ENCODE data around the gene RELT.

RELT gene

DNA sequence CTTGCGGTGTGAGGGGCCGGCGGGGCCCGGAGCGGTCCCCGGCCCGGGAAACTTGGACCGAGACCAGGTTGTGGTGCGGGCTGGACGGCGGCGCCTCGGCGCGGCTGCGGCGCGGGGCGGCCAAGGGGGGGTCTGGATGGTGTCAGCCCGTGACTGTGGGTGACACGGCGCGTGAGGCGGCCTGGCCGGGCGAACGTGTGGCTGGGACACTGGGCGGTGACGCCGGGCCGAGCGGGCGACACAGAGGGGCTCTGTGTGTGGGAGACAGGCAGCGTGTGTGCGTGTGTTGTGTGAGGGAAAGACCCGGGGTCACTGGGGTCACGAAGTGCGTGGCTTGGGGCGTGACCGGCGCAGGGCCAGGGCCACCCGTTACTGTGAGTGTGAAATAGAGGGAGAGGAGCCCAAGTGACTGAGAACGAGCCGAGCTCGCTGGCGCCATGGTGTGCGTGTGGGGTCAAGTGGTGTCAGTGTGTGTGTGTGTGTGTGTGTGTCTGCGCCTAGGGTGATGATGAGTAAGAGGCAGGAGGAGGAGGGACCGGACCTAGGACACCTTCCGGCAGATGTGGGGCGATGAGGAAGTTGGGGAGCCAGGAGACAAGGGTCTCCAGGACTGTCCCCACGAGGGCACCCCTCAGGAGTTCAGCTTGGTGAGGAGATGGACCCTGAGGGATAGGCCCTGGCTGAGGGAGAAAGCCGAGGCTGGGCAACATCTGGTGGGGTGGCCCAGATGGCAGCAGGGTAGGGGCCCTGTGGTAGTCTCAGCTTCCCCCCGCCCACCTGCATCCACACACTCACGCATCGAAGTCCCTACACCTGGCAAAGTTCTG is 817 bp downstream of the RELT start:
- peak; percentile 76 for DNase-seq

DNA sequence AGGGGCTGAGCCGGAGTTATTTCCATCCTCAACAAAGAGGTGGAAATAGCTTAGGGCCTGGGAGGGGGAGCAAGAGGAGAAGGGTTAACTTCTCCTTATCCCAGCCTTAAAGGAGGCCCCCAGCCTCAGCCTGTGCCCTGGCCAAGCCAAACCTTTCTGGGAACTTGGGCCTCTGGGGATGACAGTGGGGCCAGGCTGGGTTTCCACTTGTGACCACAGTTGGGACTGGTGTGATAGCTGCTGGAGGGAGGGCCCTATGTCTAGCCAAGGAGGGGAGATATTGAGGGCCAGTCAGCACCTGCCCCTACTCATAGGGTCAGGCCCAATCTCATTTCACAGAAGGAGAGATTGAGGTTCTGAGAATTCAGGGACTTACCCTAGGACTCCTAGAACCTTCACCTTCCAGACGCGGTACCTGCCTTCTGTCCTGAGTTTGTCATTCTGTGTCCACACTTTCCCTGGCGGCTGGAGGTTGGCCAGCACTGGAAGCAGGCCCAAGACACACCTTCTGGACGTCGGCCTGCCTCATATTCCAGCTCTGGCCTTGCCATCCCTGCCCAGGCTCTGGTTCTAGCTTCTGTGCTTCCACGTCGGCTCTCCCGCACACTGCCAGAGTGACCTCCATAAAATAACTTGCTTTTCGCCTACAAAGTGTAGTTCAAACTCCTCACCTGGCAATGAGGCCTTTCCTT is 3.1 kb downstream of the RELT start:
- no peak for DNase-seq

DNA sequence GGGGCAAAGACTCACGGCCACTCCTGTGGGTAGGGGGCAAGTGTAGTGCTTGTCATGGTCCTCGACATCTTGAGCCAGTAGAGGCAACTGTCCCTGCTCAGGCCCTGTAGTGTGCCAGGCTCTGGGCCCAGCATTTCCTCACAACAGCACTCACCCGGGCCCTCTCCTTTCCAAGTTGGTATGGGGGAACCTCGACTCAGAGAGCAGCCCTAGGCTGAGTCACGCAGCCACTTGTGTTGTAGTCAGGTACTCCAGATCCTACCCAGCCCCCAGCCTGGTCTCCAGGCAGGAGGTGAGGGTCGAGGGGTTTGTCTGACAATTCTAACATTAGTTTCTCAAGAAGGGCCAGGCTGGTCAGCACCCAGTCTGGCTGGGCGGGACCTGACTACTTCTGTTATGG is 4.1 kb downstream of the RELT start:
- DNase-seq, result no peak

DNA sequence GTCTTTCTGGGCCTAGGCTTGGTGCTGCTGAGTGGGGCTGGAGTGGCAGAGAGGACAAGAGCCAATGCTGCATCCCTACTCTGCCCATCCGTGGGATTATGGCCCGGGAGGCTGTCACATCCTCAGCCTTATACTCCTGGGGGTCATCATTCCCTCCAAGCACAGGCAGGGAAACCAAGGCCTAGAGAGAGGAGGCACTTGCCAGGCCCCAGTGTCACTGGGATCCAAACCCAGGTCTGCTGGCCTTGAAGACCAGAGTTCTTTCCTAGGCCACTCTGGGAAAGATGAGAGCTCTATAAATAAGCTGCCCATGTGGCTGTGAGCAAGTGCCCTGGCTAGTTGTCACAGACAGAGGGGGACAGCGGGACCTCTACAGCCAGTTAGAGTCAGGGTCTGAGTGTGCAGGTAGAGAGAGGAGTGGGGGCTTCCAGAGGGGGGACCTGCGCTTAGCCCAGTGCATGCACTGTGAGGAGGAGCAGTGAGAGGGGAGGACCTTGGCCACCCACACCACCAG is 4.8 kb downstream of the RELT start:
- DNase-seq, result no peak

DNA sequence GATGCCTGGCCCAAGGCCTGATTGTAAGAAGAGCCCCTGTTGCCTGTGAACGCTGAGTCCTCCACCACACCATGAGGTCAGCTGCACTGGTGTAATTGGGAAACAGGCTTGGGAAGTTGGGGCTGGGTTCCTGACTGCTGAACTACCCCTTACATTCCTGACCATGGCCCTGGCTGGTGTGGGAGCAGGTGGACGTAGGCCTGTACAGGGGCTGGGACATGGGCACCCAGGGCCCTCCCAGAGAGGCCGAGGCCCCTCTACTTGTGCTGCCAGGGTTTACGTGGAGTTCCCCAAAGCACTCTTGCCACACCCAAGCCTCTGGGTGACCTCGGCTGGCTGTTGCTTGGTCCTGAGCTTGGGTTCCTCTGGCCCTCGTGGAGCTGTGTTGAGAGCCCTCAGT is 5.4 kb downstream of the RELT start:
- DNase-seq, result peak; percentile 9

DNA sequence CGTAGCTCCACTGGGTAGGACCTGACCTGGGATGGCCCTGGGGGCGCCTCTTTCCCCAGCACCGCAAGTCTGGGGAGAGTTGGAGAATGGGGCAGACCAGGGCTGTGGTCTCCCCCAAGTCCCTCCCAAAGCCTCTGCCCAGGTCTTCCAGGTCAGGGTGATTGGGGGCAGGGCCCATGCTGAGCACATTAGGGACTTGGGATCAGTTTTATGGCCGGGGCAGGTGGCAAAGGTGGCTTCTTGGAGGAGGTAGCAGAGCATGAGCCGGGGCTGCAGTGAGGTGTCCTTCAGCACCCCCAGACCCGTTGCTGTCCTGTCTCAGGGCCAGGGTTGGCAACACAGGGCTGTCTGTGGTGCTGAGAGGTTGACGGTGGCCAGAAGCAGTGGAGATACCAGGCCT is 6.0 kb downstream of the RELT start:
- DNase-seq, result peak; percentile 3

DNA sequence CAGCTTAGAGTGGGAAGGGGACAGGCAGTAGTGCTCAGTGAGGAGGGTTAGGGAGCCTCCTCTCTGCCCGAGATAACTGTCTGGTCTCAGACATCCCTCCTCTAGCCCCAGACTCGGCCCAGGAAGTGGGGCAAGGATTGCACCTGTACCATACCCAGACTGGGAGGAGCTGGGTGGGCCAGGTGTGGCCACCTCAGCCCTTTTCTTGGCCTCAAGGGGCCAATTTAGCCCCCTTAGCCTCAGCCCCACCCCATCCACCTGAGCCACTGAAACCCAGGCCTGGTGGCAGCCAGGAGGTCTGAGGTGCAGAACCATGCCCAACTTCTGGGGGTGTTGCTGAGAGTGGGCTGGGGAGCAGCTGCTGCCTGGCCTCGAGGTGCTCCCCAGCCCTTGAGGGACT is 6.5 kb downstream of the RELT start:
- no peak for DNase-seq

DNA sequence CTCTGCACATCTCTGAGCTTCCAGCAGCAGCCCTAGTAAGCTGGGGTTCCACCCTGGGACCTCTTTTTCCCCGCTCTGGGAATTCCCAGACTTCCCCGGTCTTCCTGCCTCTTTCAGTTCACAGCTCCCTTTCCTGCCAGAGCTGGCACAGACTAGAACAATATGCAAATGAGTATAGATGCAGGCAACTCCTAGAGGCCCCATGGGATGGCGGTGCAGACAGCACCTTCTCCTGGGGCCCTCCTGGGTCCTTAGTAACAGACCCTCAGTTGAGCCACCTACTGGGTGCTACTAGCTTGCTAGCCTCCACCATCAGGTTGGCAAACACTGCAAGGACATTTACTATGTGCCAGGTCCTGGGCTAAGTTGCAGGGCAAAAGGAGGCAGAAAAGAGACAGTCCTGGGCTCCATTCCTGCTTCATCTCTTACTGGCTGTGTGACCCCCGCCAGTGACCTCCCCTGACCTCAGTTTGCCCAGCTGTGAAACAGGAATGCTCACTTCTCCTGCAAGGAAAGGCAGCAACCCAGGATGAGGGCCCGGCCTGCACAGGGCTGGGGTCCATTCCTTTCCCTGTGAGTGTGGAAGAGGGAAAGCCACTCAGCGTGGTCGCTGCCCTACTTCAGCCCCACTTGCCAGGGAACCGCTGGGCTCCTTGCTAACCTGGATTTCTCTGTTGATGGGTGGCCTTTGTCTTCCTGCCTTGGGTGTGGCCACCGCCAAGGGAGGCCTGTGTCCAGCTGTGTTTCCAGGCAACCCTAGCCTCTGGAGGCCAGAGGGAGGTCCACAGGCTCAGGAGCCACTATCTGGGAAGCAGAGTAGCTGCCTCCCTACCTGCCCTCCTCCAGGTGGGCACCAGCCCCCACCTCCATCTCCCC is 7.3 kb downstream of the RELT start:
- DNase-seq, result no peak

DNA sequence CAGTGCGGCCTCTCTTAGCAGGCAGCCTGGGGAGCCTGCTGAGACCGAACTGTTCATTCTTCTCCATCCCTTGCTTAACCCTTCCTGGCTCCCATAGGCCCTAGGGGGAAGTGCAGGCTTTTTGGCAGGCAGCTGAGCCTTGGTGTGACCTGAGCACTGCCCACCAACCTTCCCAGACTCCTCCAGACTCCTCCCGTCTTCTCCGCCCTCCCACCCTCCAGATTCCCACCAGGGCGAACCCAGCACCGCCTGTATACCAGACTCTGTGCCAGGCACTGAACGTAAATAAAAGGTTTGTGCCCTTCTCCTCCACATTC is 7.9 kb downstream of the RELT start:
- DNase-seq, result no peak

DNA sequence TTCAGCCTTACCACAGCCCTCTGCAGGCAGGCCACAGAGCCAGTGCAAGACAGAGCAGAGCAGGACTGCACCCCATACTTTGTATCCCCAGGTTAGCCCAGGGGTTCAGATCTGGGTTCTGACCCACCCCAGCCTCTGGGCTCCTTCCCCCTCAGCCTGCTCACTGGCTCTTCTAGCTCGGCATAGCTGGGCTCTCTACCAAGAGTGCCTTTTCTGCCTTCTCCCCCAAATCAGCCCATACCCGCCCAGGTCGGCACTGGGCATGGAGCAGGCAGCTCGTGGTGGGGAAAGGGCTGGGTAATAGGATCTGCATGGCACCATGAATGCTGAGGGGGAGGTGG is 8.3 kb downstream of the RELT start:
- no peak for DNase-seq

DNA sequence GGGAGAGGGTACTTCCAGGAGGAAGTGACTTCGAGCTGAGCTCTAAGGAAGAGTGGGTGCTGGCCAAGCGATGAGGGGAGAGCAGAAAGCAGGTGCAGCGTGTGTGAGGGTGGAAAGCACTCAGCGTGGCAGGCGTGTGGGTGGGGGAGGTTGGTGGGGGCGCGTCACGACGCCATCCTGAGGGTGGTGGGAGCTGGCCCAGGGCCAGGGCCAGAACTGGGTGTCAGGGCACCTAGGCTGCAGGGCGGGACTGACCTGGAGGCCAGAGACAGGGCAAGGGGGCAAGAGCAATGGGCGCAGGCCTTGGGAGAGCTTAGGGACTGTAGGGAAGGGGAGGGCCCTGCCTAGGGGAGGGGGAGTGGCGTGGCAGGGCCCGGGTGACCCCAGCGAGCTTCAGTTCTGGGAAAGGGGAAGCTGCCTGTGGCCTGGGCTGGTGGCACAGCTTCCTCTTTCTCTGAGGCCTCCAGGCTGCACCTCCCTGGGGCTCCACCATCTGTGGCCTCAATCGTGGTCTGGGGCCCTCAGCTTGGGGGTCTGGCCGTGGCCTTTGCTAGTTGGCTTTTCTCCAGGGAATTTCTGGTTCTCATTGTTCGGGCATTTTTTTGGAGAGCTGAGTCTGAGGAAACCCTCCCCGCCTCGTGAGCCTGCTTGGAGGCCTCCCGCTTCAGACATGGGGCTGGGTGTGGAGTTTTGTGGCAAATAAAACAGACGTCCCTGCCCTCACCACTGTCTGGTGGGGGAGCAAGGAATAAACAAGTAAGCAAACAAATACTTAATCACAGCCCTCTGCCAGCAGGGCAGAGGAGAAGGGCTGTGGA is 8.9 kb downstream of the RELT start:
- peak; percentile 56 for DNase-seq

DNA sequence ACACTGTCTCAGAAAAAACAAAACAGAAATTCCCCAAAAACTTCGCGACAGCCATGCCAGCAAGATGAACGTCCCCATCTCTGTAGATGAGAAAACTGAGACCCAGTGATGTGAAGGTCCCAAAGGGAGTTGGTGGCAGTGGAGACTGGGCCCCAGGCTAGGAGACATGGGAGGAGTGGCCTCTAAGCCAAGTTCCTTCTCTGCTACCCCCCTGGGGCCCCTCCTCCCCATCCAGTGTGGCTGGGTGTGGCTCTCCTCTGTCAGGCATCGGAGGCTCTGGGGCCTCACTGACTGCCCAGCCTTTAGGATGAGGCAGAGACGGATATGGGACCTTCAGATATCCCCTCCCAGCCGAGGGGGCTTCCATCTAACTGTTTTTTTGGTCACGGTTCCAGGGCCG is 9.8 kb downstream of the RELT start:
- no peak for DNase-seq

DNA sequence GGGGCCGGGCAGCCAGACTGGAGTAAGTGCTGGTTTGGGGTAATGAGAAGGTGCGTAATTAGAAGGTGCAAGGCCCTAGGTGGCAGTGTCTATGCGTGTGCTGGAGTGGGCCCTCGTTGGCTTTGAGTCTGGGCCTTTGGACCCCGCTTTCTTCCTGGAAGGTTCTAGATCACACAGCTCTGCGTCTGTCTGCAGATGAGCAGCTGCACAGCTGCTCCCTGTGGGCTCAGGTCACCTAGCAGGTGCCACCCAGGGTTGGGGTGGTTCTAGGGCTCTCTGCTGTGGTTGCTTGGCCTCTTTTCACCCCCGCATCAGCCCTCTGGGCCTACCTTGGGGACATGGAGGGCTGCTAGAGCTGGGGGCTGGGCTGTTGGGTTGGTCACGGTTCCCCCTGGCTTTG is 10.3 kb downstream of the RELT start:
- no peak for DNase-seq

DNA sequence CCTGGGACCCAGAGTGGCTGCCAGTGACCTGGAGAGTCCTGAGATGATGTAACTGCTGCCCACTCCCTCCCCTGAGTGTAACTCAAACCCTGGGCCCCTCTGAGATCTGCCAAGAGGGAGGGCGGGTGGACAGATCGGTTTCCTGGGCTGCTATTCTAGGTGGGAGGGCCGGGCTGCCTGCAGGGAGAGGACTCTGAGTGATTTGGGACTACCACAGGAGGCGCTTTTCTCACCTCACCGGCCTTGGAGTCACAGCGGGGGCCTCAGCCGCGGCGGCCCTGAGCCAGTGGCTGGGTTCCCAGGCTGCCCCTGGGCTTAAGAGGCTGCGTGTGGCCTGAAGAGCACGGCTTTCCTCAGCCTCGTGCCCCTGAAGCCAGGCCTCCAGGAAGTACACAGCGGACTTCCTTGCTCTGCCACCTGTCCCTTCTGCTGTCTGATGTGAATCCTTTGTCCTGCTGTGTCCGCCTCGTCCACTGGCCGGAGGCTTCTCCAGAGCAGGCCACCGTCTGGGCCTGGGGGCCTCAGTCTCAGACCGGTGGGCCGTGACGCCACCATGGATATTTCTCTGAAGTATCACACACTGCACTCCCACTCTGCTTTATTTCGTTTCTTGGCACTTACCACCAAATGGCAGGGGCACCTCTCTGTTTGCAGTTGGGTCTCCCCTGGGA is 11.5 kb downstream of the RELT start:
- DNase-seq, result no peak

DNA sequence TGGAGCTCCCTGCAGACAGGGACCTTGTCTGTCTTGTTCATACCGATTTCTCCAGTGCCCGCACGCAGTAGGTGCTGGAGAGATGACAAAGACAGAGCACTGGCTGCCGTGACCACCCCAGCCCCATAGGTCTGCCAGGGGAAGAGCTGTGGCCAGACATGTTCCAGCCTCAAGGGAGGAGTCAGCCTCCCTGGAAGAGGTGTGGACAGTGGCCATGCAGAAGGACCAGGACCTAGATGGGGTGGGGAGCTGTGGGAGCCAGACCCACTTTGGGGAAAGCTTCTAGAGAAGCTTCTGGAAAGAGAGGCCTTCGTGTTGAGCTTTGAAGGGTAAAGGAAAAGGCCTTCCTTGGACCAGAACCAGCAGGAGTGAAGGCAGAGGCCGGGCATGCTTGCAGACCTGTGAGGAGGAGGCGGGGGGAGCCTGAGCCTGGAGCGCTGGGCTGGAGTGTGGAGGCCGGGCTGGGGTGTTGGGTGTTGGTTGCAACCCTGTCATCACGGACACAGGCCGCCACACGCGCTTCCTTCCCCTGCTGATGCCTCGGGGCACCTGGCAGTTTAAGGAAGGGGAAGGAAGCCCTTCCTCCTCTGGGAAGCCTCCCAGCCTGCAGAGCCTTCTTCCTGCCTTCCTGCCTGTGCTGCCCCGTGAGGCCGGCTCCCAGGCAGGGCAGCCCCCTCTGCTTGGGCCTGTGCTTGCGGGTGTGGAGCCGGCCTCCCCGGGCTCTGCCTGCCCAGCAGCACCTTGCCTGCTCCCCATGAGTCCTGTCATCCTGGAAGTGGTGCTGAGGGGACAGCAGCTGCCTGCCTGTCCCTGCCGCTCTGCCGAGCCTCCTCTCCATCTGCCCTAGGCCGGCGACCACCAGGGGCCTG is 12.3 kb downstream of the RELT start:
- DNase-seq, result no peak

DNA sequence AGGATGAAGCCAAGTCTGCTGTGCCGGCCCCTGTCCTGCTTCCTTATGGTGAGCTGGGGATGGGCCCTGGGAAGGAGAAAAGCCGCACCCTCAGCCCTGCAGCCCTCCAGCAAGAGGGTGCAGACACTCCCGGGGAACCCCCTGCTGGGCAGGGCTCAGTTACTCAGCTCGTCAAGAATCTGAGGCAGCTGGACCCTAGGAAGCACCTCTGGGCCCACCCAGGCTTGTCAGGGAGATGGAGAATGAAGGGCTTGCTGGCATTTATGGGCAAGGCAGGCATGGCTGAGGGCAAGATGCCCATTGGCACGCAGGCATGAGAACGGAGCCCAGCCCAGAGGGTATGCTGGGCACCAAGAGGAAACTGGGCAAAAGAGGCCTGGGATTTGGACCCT is 12.9 kb downstream of the RELT start:
- DNase-seq, result no peak

DNA sequence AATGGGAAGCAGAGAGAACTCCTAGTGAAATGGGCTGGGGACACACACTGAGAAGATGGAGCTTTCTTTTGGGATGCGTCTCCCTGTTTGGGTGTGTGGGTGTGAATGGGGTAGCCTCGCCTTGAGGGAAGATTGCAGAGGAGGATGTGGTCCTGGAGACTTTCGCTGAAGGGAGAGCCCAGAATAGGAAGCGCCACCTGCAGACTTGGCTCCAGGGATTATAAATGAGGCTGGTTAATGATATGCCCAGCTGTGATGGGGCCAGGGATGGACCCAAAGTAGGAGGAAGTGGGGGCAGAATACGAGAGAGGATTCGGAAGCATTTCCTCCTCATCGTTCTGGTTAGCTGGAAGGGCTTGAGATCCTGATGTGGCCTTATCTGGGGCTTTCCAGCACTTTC is 13.7 kb downstream of the RELT start:
- DNase-seq, result no peak

DNA sequence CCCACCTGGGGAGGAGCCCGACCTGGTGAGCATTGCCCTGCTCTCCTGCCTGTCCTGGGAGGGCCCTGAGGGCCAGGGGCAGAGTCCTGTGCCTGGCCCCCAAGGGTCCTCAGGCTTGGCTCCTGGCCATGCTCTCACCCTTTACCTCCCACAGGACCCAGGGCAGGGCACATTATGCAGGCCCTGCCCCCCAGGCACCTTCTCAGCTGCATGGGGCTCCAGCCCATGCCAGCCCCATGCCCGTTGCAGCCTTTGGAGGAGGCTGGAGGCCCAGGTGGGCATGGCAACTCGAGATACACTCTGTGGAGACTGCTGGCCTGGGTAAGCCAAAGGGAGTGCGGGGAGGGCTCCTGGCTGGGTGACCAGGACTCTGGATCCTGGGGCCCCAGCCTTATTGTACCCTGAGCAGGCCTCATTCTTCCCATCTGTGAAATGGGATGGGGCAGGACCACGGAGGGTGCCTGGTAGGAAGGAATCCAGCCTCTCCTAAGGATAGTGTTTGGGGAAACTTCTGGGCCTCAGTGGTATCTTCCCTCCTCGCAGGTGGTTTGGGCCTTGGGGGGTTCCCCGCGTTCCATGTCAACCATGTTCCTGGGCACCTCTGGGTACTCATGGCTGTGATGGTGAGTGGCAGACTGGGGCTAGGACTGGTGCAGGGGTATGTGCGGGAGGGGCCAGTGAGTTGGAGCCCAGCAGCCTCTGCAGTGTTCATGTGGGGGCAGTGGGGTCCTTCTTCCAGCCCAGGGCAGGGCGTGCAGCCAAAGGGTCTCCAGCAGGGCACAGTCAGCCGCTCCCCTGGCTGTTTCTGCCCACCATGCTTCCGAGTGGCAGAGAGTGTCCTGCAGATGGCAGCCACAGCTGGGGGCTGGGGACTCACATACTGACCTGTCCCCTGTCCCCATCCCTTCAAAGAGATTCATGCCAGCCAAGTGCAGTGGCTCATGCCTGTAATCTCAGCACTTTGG is 14.7 kb downstream of the RELT start:
- DNase-seq, result no peak

DNA sequence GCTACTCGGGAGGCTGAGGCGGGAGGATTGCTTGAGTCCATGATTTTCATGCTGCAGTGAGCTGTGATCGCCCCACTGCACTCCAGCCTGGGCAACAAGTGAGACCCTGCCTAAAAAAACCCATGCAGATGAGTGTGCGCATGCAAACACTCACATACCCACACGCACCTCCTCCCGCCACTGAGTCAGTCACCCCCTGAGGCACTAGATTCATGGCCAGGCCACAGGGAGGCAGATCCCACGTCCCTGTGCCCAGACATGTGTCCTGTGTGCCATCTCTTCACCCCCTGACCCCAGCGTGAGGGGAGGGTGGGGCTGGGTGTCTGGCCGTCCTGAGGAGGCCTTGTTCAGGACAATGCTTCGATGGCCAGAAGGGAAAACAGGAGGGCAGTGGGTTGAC is 15.5 kb downstream of the RELT start:
- no peak for DNase-seq

Data from CD4-positive, alpha-beta T cell treated with Interleukin-10 for 1 hour (primary cell).